DND-41 (cell line): ENCODE results near the gene AHCYL2.
A peak's percentile ranks its signal among the peaks of the same experiment; 100 is the strongest.

Experiments used
- ATAC-seq: fragments of 200-7000 bp; cut with Tn5 transposase; 3 replicates; pipeline ENCODE4 v1.9.1; 2021; ENCODE audit warnings: low read depth; ENCODE audit not compliant: insufficient read depth
- DNase-seq: peaks from one replicate; pipeline ENCODE4 v3.0.0-alpha.2; 2020
- H2AFZ ChIP-seq: 2 replicates; pipeline ENCODE4 v1.6.0; 2012; ENCODE audit warnings: low read depth, low read length
- H3K27ac ChIP-seq: 2 replicates; pipeline ENCODE4 v1.5.1; 2012; ENCODE audit warnings: low read length, inconsistent platforms
- H3K27me3 ChIP-seq: fragments of 200-600 bp; sonication (generic); 2 replicates; pipeline ENCODE4 v1.6.0; 2012; ENCODE audit warnings: low read length, mild to moderate bottlenecking, inconsistent platforms; ENCODE audit not compliant: insufficient read depth, poor library complexity
- H3K36me3 ChIP-seq: 2 replicates; pipeline ENCODE4 v1.5.1; 2012; ENCODE audit warnings: low read length, inconsistent platforms; ENCODE audit not compliant: insufficient read depth
- H3K4me1 ChIP-seq: 2 replicates; pipeline ENCODE4 v1.5.1; 2012; ENCODE audit warnings: mild to moderate bottlenecking, low read length; ENCODE audit not compliant: insufficient read depth
- H3K4me2 ChIP-seq: 2 replicates; pipeline ENCODE4 v1.6.0; 2012; ENCODE audit warnings: mild to moderate bottlenecking, moderate library complexity, low read length, inconsistent platforms; ENCODE audit not compliant: insufficient read depth
- H3K4me3 ChIP-seq, 2 experiments: fragments of 200-600 bp in 1 of 2; shearing (Covaris generic) in 1 of 2; 2 replicates each; pipeline ENCODE4 v1.5.1; 2012 to 2016; ENCODE audit warnings: inconsistent platforms in 2 of 2, low read length in 2 of 2, mild to moderate bottlenecking in 2 of 2, low read depth in 1 of 2, moderate library complexity in 1 of 2
- H3K79me2 ChIP-seq: 2 replicates; pipeline ENCODE4 v1.6.0; 2012; ENCODE audit warnings: low read length, inconsistent platforms; ENCODE audit not compliant: insufficient read depth
- H3K9ac ChIP-seq: 2 replicates; pipeline ENCODE4 v1.6.0; 2012; ENCODE audit warnings: low read depth, mild to moderate bottlenecking, inconsistent platforms, low read length, moderate library complexity
- H3K9me3 ChIP-seq: 2 replicates; pipeline ENCODE4 v1.5.1; 2012; ENCODE audit warnings: low read length, moderate library complexity, mild to moderate bottlenecking, inconsistent platforms; ENCODE audit not compliant: insufficient read depth, severe bottlenecking
- H4K20me1 ChIP-seq: 2 replicates; pipeline ENCODE4 v1.6.0; 2012; ENCODE audit warnings: low read length; ENCODE audit not compliant: insufficient read depth
- EZH2 ChIP-seq: IDR thresholded peaks from 3 replicates; pipeline ENCODE4 v1.6.1; 2012; ENCODE audit warnings: borderline replicate concordance, low read depth, mild to moderate bottlenecking, moderate library complexity, low read length, inconsistent platforms; ENCODE audit not compliant: severe bottlenecking
- TF ChIP-seq, protein P1 (sequence below): IDR thresholded peaks from 2 replicates; pipeline ENCODE4 v1.5.1; 2012; ENCODE audit warnings: borderline replicate concordance, low read length, moderate library complexity, mild to moderate bottlenecking; ENCODE audit not compliant: poor library complexity, severe bottlenecking; ENCODE audit errors: extremely low read depth

Gene AHCYL2

GRCh38 chr7:129271500-129272355, 46.9 kb downstream of the AHCYL2 start:
- peak; percentile 69 for ATAC-seq

DNA sequence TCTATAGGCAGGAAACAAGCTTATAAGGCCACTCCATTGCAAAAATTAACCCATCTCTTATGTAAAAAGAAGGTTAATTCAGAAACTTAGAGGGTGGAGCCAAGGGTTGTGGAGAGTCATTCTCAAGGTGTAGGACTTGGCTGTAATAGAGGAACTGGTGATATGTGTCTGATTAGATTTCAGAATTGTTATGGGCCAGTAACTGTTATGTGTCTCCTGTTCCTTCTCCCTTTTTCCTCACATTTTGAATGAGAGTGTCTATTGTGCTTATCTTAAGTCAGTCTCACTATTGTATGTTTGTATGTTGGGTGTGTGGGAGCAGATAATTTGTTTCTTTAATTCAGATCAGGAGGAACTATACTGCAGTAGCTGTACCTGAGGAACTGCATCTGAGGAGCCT, 49.1 kb downstream of the AHCYL2 start:
- TF ChIP-seq EZH2: no peak
- TF ChIP-seq, protein P1, sequence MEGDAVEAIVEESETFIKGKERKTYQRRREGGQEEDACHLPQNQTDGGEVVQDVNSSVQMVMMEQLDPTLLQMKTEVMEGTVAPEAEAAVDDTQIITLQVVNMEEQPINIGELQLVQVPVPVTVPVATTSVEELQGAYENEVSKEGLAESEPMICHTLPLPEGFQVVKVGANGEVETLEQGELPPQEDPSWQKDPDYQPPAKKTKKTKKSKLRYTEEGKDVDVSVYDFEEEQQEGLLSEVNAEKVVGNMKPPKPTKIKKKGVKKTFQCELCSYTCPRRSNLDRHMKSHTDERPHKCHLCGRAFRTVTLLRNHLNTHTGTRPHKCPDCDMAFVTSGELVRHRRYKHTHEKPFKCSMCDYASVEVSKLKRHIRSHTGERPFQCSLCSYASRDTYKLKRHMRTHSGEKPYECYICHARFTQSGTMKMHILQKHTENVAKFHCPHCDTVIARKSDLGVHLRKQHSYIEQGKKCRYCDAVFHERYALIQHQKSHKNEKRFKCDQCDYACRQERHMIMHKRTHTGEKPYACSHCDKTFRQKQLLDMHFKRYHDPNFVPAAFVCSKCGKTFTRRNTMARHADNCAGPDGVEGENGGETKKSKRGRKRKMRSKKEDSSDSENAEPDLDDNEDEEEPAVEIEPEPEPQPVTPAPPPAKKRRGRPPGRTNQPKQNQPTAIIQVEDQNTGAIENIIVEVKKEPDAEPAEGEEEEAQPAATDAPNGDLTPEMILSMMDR: no peak
- Histone ChIP-seq H3K9ac (no peak overlapping the region), H3K36me3 (no peaks in the 10 kb centered on the region), H3K4me2 (no peak overlapping the region), H2AFZ (no peak overlapping the region), H3K4me1 (no peaks in the 10 kb centered on the region), H3K27ac (no peak overlapping the region), H3K9me3 (peaks cover 6% of the 10 kb centered on the region), H3K79me2 (no peaks in the 10 kb centered on the region), H3K4me3 (no peak overlapping the region), H3K27me3 (no peaks in the 10 kb centered on the region), H4K20me1 (no peaks in the 10 kb centered on the region)
- no peak for ATAC-seq
- no peak for DNase-seq

More at GRCh38 chr7:129271500-129272355, 46.9 kb downstream of the AHCYL2 start:
- peak; percentile 45 for DNase-seq
- Histone ChIP-seq H3K27me3 (no peaks in the 10 kb centered on the region), H3K27ac (no peak overlapping the region), H3K4me2 (no peak overlapping the region), H3K36me3 (no peaks in the 10 kb centered on the region), H4K20me1 (no peaks in the 10 kb centered on the region), H2AFZ (no peak overlapping the region), H3K4me1 (no peaks in the 10 kb centered on the region), H3K9ac (no peak overlapping the region), H3K79me2 (no peaks in the 10 kb centered on the region), H3K9me3 (peaks cover 6% of the 10 kb centered on the region), H3K4me3 (no peak overlapping the region)
- no peak for TF ChIP-seq EZH2
- TF ChIP-seq, protein P1: peak; percentile 66

DNA sequence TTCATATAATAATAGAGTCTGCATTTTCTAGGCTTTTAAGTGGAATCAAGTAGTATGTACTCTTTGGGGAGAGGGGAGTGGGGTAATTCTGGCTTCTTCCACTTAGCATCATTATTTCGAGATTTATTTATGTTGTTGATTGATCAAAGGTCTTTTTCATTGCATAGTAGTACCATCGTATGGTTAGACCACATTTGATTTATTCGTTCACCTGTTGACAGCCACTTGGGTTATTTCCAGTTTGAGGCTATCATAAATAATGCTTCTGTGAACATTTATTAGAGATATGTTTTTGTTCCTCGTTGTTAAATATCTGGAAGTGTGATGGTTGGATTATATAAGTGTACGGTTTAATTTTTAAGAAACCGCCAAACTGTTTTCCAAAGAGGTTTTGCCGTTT, 52.8 kb downstream of the AHCYL2 start:
- Histone ChIP-seq H3K9ac (no peak overlapping the region), H3K4me3 (no peak overlapping the region), H3K9me3 (peaks cover 6% of the 10 kb centered on the region), H3K79me2 (no peaks in the 10 kb centered on the region), H3K27ac (no peak overlapping the region), H3K4me2 (no peak overlapping the region), H3K4me1 (no peaks in the 10 kb centered on the region), H2AFZ (no peak overlapping the region), H3K36me3 (no peaks in the 10 kb centered on the region), H4K20me1 (no peaks in the 10 kb centered on the region), H3K27me3 (no peaks in the 10 kb centered on the region)
- no peak for DNase-seq
- TF ChIP-seq, protein P1: no peak
- TF ChIP-seq EZH2: no peak
- ATAC-seq: no peak

- Histone ChIP-seq H3K36me3 (no peaks in the 10 kb centered on the region), H3K4me2 (no peak overlapping the region), H3K4me1 (no peaks in the 10 kb centered on the region), H4K20me1 (no peaks in the 10 kb centered on the region), H3K79me2 (no peaks in the 10 kb centered on the region), H2AFZ (no peak overlapping the region), H3K9ac (no peak overlapping the region), H3K27me3 (no peaks in the 10 kb centered on the region), H3K4me3 (no peak overlapping the region), H3K27ac (no peak overlapping the region), H3K9me3 (peaks cover 5% of the 10 kb centered on the region)
- DNase-seq (no peak), ATAC-seq (no peak)
- TF ChIP-seq EZH2: no peak
- TF ChIP-seq, protein P1: no peak
These were observed 53.9 kb downstream of the AHCYL2 start for GRCh38 chr7:129278688-129279087.
